BE2C (cell line): ENCODE data around the gene TRIM42.

ENCODE experiments used
- DNase-seq: peaks from one replicate; pipeline ENCODE4 v3.0.0-alpha.2; 2020
- H3K27me3 ChIP-seq: fragments of 250-450 bp; sonication (Bioruptor Pico); 2 replicates; pipeline ENCODE4 v1.5.1; 2020; ENCODE audit warnings: mild to moderate bottlenecking
- H3K36me3 ChIP-seq: fragments of 250-450 bp; sonication (Bioruptor Pico); 2 replicates; pipeline ENCODE4 v1.5.1; 2020; ENCODE audit warnings: mild to moderate bottlenecking
- H3K4me1 ChIP-seq: fragments of 250-450 bp; sonication (Bioruptor Pico); 2 replicates; pipeline ENCODE4 v1.5.1; 2020
- H3K4me3 ChIP-seq: 2 replicates; pipeline ENCODE4 v1.5.1; 2011; ENCODE audit warnings: low read depth, low read length
- H3K9me3 ChIP-seq: fragments of 250-450 bp; sonication (Bioruptor Pico); 2 replicates; pipeline ENCODE4 v1.5.1; 2020
- TF ChIP-seq, protein P1 (sequence below): IDR thresholded peaks from 2 replicates; pipeline ENCODE4 v1.5.1; 2012; ENCODE audit warnings: mild to moderate bottlenecking, low read depth, low read length

Gene TRIM42

DNA sequence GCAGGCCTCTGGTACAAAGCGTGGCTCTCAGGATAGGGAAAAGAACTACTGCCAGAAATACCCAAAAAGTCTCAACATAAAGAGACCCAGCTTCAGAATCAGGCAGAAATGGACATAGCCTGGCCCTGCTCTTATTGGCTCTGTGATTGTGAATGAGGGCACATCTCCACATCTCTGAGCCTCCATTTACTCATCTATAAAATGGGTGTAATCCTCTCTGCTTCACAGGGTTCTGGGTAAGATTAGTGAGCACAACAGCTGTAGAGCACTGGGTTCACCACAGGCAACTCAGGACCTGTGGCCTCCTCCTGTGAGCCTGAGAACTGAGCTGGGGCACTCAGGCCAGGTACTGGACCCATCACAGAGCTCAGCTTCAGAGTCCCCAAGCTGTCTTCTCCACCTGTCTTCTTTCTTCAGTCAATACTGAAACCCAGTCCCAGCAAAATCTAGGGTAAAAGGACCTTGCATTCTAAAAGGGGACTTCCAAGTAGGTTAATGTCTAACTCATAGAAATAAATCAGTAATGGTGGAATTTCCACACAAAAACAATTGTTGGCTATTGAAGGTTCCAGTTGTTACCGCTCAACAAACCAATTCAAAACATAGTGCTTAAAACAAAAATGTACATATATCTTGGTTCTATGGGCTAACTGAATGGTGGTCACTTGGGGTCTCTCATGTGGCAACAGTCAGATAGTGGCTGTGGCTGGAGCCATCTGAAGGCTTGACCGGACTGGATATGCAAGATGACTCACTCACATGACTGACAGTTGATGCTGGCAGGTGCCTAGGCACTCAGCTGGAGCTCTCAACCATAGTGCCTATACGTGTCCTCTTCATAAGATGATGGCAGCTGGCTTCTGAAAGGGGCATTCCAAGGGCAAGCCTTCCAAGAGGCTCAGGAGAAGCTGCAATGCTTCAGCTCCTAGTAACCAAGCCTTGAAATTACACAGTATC lies 47.3 kb downstream of the TRIM42 start:
- no peaks in the 10 kb centered on the region for H3K36me3 ChIP-seq
- H3K9me3 ChIP-seq = no peaks in the 10 kb centered on the region
- no peaks in the 10 kb centered on the region for H3K4me1 ChIP-seq
- TF ChIP-seq, protein P1, sequence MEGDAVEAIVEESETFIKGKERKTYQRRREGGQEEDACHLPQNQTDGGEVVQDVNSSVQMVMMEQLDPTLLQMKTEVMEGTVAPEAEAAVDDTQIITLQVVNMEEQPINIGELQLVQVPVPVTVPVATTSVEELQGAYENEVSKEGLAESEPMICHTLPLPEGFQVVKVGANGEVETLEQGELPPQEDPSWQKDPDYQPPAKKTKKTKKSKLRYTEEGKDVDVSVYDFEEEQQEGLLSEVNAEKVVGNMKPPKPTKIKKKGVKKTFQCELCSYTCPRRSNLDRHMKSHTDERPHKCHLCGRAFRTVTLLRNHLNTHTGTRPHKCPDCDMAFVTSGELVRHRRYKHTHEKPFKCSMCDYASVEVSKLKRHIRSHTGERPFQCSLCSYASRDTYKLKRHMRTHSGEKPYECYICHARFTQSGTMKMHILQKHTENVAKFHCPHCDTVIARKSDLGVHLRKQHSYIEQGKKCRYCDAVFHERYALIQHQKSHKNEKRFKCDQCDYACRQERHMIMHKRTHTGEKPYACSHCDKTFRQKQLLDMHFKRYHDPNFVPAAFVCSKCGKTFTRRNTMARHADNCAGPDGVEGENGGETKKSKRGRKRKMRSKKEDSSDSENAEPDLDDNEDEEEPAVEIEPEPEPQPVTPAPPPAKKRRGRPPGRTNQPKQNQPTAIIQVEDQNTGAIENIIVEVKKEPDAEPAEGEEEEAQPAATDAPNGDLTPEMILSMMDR = no peak
- no peak for DNase-seq
- peaks cover 7% of the 10 kb centered on the region; the same call in 1 of the 2 replicates for H3K27me3 ChIP-seq
- H3K4me3 ChIP-seq = no peak overlapping the region

DNA sequence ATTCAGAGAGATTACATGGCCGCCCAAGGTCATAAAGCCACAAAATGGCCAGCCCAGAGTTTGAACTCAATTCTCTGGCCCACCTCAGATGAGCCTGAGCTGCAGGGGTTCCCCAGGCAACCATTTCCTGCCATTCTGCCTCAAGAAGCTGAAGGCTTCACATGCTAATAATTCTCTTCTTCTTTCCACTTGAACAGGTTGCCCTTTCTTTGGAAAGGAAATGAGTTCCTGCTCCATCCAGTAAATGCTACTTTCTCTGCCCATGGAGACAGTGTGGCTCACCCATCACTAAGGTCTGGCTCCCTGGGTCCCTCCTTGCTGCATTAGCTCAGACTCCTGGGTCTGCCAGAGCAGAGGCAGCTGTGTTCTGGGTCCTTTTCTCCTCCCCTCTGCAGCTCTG lies 48.2 kb downstream of the TRIM42 start:
- no peaks in the 10 kb centered on the region for H3K4me1 ChIP-seq
- peaks cover 12% of the 10 kb centered on the region for H3K27me3 ChIP-seq
- TF ChIP-seq, protein P1 = no peak
- H3K4me3 ChIP-seq = no peak overlapping the region
- H3K9me3 ChIP-seq = no peaks in the 10 kb centered on the region
- no peaks in the 10 kb centered on the region for H3K36me3 ChIP-seq
- DNase-seq = no peak

DNA sequence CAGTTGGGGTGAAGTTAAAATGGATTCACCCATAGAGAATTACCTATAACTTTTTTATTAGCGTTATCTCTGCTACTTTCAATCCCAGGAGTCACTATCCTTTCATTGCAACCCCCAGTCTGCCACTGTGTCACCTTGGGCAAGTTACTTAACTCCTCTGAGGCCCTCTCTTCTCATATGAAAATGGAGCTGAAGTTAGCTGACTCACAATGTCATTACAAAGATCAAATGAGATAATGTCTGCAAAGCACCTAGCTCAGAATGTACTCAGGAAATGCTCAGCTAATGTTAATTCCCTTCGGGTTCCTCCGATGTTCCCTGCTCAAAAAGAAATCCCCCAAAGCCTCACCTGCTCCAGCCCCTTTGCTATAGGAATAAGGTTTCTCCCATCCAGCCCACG lies 50.0 kb downstream of the TRIM42 start:
- TF ChIP-seq, protein P1 = no peak
- no peaks in the 10 kb centered on the region for H3K4me1 ChIP-seq

DNA sequence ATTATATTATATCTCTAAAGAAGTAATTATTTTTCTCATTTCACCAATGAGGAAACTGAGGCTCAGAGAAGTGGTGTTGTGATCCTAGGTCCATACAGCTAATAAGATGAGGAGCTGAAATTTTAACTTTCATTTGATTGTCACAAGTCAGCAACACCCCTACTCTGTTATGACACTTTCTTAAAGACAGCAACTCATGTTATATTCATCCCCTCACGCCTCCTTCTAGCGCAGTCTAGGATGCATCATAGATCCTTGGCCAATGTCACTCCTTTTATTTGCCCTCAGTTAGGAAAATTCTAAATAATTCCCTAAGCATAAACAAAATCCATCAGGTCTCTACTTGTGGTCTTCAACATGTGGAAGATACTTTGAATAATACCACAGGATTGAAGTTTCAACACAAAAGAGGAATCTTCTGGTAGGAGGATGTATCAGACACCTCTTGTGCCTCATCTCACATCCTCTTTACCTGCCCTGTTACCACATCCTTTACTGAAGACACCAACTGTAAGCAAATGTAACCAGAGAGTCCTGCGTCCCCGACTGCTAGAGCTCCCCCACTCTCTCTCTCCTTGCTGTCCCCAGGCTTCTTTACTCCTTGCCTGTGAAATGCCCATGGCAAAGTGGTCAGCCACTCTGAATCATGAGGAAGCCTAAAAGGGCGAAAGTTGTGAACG lies 53.7 kb downstream of the TRIM42 start:
- Histone ChIP-seq H3K4me3 (no peak overlapping the region), H3K4me1 (no peaks in the 10 kb centered on the region), H3K9me3 (no peaks in the 10 kb centered on the region), H3K27me3 (peaks cover 34% of the 10 kb centered on the region), H3K36me3 (no peaks in the 10 kb centered on the region)
- no peak for DNase-seq
- TF ChIP-seq, protein P1 = no peak

More for the DNA sequence above, 50.0 kb downstream of the TRIM42 start:
- Histone ChIP-seq H3K36me3 (no peaks in the 10 kb centered on the region), H3K27me3 (peaks cover 23% of the 10 kb centered on the region), H3K9me3 (no peaks in the 10 kb centered on the region), H3K4me3 (no peak overlapping the region)
- no peak for DNase-seq

DNA sequence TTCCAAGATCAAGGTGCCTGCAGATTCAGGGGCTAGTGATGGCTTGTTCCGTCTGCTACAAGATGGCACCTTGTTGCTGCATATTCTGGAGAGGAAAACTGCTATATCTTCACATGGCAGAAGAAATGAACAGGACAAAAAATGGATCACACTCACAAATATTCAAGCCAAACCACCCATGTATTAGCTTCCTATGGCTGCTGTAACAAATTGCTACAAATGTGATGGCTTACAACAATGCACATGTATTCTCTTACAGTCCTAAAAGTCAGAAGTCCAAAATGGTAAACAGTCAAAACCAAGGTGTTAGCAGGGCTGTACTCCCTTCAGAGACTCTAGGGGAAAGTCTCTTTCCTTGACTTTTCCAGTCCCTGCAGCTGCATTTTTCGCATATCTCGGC lies 55.8 kb downstream of the TRIM42 start:
- DNase-seq = no peak
- TF ChIP-seq, protein P1 = no peak
- peaks cover 34% of the 10 kb centered on the region for H3K27me3 ChIP-seq
- H3K36me3 ChIP-seq = no peaks in the 10 kb centered on the region
- H3K4me3 ChIP-seq = no peak overlapping the region
- no peaks in the 10 kb centered on the region for H3K4me1 ChIP-seq
- H3K9me3 ChIP-seq = no peaks in the 10 kb centered on the region
